CD4-positive, alpha-beta T cell treated with Interleukin-2 at 100 ng/mL for 4 hours (primary cell): ENCODE results near the gene HSD3B1.
"Not testable (repeated sequence)": the region's sequence is repeated elsewhere in the genome, so short reads cannot be mapped to it uniquely, and the experiment has no call there.

ENCODE experiments used
- DNase-seq: peaks from one replicate; pipeline ENCODE4 v3.0.0-alpha.2; 2020; ENCODE audit warnings: low spot score

Gene HSD3B1

DNA sequence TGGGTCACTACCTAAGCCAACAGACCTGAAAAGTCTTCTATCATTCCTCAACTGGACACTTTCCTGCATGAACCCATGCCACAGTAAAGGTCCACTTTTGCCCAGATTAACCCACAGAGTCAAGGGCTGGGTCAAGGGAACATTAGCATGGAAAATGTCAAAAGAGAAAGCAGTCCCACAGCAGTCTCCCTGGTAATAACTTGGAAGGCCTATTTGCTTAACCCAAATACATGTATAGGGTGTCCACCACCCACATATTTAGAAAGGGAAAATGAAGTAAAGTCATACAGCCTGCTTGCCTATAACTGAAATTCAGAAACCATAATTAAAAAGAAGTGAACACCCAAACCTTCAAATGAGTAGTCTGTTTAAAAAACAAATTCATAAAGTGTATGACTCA is 16.1 kb upstream of the HSD3B1 start:
- no peak for DNase-seq

DNA sequence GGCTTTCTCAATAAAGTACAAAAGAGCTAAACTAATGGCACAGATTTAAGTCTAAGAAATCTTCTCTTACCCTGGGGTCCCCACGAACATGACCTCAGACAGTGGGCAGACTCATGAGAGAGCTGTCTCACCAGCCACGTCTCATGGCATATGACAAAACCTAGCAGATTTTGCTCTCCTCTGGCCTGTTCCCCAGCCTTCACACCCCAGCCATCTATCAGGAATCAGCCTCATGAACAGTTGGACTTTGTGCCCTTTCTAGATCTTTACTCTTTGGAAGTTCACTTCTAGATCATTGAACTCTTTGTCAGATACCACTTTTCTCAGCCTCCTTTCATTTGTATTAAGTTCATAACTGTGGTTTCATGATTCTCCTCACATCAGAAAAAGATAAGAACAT is 14.2 kb upstream of the HSD3B1 start:
- DNase-seq, result no peak

DNA sequence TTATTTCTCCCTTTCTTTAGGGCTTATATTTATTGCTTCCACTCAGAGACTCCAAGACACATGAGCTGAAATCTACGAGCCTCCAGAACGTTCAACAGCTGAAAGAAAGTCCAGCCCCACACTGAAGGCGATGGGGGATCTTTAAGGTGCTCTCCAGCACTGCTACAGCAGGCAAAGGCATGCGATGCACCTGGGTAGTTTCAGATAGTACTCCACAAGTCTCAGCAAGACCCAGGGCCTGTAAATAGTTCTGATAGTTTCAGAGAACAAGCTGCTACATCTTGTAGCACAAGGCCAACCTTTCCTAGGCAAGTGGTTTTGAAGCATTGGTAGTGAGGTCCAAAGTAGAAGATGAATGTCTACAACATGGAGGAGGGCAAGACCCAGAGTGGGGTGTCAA is 2.2 kb upstream of the HSD3B1 start:
- no peak for DNase-seq

DNA sequence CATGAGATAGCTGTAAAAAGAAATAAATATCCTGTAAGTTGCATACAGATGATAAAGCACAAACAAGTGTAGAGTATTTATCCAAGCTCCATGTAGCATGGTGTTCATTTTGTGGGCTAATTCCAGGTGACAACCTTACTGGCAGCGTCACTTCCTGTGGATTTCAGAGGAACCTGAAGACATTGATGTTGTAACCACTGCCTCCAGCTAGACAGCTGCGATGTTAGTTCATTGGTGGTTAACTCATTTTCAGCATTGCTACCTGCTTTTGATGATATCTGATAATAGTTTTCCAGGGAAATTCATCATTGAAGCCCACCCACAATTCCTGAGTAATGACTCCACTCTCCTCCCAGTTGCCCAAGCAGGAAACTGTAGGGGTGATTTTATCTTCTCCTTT is 3.0 kb downstream of the HSD3B1 start:
- no peak for DNase-seq

DNA sequence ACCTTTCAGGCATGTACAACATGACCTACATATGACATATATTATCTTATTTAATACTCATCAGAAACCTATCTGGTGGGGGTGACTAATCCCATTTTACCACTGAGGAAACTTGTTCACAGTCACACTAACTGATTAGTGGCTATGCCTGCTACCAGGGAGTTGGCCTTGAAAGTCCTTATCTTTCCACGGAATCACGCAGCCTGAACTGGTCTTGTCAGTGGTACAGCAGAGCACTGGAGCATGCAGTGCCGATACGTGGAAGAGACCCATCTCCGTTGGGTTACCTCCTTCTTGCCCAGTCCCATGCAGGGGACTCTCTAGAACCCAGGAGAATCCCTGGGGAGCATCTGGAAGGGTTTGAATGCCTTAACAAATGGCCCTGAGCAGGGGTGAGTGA is 8.2 kb downstream of the HSD3B1 start:
- no peak for DNase-seq

DNA sequence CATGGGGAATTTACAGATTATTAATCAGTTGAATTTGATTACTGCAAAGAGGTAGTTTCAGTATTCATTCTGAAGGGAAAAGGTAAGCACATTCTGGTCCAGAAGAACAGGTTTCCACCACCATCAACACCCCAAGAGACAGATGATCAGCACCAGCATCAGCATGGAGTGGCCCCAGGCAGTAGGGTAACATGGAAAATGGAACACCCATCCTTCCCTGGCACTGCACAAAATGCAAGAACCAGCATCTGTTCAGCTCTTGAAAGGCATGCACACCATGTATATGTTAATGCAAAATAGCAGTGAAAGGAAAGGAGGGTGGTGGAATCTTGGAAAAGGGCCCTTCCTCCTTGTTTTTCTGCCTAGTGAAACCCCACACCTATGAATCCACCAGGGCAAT is 9.2 kb downstream of the HSD3B1 start:
- DNase-seq, result no peak

DNA sequence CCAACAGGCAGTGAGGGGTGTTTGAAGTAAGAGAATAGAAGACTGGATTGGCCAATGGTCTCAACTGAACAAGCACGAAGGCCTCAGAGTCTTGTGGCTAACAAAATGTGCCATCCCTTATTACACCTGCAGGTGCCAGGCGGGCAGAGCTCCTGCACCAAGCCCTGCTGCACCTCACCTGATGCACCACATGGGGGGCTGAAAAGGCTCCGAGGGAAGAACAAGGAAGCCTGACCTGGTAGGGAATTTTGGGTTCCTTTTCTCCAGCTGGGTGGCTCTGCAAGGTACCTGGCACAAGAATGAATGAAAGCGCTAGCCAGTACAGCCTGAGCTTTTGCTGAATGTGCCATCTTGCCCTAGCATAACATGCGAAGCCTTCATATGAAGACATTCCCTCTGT is 9.7 kb downstream of the HSD3B1 start:
- no peak for DNase-seq

DNA sequence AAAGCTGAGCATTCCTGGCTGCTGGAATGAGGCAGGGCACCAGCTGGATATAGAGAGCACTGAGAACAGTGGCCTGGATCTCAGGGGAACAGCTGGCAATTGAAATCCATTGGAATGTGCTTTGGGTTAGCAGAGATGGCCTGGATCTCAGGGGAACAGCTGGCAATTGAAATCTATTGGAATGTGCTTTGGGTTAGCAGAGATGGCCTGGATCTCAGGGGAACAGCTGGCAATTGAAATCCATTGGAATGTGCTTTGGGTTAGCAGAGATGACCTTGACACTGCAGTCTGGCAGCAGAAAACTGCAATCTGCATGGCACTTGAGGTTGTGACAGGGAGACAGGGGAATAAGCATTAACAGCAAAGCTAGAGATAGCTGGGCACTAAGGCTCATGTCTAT is 10.7 kb downstream of the HSD3B1 start:
- DNase-seq, result not testable (repeated sequence)

DNA sequence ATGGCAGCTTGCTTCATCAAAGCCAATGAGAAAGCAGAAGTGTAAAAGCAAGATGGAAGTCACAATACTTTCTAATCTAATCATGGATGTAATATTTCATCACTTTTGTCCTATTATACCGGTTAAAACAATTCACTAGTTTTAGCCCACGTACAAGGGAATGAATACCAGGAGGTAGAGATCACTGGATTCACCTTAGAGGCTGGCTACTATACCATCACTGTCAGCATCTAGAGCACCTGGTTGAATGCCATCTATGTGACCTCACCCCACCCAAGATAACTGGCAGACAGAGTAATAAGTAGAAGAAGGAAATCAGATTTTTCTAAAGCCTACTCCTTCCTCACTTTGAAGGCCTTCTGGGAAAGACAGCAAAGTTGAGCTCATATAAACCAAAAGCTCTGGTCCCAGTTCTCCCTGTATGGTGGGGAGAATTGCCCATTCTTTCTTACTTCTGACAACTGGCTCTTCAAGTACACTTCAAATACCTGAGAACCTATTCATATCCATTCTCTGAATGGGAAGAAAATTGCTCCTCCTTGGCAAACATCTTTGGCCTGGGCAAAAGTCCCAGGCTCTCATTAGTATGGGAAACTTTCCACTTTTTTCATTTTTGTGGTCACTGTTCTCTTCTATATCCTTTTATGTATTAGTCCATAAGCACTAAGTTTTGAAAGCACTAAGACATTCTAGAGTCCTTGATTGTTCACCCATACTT is 24.8 kb downstream of the HSD3B1 start:
- DNase-seq, result no peak

DNA sequence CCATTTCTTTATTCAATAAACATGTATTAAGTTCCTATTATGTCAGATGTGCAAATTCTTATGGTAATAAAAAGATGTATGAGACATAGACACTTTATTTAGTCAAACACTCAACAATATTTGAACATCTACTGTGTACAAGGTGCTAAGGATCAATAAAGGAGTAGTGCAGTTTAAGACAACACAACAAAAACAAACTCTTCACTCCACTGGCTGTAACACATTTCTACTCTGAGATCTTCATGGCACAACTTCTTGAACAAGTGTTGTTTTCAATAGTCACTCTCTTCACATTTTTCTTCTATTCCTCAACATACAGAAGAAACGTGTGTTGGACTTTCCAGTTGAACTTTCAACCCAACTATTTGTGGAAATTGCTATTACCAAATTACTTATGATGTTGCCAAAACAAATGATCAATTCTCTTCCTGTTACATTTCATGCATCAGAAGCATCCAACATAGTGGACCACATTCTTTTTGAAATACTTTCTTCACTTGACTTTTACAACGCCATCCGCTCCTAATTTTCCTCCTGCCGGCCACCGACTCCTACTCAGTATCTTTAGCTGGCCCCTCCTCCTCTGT is 25.4 kb downstream of the HSD3B1 start:
- DNase-seq, result no peak

DNA sequence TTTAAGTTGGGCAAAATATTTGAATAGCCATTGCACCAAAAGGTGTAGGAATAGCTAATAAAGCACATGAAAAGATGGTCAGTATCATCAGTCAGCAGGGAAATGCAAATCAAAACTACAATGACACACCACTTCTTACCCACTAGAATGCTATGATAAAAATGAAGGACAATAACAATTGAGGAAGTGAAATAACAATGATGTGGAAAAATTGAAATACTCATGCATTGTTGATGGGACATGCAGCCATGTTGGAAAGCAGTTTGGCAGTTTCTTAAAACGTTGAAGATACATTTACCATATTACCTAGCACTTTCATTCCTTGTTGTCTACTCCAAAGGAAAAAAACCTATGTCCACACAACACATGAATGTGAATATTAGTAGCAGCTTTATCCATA is 28.4 kb downstream of the HSD3B1 start:
- DNase-seq, result no peak

DNA sequence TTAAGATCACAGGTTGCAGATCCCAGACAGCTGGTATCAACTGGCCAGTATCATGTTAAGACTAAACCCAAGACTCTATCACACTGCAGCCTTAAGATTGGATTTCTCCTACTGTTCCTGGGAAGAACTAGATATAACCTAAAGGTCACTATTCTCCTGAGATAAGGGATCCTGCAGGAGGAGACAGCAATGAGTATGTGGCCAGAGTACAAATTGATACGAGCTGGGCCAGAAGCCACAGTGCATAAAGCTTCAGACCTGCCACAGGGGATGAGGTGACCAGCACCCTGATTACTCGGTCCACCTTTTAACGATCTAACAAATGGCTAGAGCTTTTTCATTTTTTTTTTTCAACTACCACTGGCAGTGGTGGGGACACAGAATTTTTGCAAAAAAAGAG is 31.0 kb downstream of the HSD3B1 start:
- no peak for DNase-seq

DNA sequence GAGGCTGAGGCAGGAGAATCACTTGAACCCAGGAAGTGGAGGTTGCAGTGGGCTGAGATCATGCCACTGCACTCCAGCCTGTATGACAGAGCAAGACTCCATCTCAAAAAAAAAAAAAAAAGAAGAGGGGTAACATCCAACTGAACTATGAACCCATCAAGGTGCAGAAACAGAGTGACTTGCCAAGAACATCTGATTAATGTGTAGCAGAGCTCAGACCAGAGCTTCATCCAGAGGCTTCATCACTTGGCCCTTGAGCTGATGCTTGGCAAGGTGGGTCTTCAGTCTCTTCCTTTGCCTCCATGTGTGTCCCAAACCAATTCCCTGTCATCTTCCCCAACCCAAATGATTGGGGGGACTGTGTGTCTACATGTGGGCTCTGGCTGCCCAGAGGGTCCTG is 32.6 kb downstream of the HSD3B1 start:
- DNase-seq, result no peak

DNA sequence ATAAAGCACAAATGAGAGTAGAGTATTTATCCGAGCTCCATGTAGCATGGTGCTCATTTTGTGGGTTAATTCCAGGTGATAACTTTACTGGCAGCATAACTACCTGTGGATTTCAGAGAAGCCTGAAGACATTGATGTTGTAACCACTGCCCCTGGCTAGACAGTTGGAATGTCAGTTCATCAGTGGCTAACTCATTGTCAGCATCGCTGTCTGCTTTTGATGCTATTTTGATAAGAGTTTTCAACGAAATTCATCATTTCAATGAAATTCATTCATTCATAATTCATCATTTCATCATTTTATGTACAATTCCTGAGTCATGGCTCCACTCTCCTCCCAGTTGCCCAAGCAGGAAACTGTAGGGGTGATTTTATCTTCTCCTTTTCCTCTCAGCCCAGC is 34.4 kb downstream of the HSD3B1 start:
- no peak for DNase-seq

DNA sequence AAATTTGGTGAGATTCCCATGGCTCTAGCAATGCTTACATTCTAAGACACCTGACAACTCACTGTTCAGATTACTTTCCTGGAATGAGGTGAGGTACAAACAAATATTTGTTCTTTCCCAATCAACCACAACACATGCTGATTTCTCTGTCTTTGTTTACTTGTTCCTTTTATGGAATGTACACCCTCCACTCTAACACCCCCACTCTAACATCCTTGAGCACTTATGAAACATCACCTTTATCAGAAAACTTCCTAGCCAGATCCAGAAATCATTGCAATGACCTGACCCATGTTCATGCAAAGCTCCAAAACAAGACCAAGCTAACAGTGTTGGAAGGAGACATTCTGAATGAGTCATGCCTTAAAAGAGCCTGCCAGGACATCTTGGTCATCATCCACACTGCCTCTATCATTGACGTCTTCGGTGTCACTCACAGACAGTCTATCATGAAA is 35.5 kb downstream of the HSD3B1 start:
- no peak for DNase-seq

DNA sequence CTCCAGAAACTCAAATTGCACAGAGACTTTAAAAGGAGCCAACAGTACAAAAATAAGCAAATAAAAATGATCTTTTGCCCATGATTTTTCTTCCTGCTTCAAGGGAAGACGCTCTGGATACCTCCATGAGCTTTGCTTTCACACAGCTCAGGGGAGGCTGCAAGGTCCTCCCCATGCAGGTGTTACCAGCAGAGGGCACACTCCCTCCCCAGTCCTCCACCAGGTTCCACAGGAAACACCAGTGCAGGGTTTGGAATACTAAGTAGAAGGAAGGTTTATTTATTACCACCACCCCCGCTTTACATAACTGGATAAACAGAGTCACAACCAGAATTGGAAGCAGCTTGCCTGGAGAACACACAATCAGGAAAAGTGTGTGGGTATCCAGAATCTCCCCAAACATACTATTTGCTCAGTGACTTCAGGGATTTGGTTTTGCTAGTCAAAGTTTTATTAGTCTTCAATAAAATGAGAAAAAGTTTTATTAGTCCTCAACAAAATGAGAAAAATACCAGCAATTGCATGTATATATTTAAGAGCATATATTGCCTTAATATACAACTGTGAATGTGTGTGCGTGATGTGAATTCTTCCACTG is 37.3 kb downstream of the HSD3B1 start:
- DNase-seq, result no peak

DNA sequence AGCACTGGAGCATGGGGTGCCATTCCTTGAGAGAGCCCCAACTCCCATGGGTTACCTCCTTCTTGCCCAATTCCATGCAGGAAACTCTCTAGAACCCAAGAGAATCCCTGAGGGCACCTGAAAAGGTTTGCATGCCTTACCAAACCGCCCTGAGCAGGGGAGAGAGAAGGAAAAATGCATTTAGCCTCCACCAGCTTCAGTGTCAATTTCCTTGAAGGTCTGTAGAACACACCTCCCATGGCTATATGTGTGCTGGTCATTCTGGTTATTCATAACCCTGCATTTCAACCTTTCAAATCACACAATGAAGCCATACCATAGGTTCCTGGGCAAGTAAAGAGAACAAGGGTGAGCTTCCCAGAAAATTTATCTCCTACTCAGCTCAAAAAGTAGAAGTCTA is 39.6 kb downstream of the HSD3B1 start:
- DNase-seq, result no peak

DNA sequence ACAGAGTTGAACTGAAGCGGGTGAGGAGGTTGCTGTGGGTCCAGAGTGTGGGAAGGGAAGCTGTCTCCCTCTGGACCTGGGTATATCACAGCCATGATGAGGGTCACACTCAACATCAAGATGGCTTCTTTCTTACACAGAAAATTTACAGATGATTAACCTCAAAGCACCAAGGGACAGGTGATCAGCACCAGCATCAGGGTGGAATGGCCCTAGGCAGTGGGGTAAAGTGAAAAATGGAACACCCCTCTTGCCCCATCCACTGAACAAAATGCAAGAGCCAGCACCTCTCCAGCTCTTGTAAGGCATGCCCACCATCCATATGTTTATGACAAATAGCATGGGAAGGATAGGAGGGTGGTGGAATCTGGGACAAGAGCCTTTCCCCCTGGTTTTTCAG is 40.3 kb downstream of the HSD3B1 start:
- no peak for DNase-seq

DNA sequence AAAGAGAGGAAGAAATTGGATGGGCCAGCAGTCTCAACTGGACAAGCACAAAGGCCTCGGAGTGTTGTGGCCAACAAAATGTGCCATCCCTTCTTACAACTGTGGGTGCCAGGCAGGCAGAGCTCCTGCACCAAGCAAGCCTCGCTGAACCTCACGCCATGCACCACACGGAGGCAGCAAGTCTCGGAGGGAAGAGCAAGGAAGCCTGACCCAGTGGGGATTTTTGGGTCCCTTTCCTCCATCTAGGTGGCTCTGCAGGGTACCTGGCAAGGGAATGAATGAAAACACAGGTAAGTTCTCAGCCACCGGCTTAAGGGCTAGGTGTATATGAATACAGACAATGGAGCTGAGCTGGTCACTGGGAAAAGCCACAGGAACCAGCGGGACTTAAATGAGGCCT is 40.8 kb downstream of the HSD3B1 start:
- no peak for DNase-seq

DNA sequence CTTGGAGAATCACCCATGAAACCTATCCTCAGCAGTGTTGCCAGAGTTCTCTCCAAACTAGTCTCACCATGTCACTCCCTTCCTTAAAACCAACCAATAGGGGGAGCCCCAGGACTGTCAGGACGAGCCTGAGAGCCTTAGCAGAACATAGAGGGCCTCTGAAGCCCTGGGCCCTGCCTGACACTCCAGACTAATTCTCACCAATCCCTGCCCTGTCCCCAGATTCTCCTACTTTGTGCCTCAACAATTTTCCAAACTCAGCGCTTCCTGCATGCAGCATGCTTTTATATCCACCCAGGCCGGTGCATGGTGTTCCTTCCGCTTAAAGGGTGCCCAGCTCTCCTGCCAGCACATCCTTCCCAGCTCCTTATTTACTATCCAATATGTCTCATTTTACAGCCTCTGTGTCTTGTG is 42.7 kb downstream of the HSD3B1 start:
- peak; percentile 8 for DNase-seq

DNA sequence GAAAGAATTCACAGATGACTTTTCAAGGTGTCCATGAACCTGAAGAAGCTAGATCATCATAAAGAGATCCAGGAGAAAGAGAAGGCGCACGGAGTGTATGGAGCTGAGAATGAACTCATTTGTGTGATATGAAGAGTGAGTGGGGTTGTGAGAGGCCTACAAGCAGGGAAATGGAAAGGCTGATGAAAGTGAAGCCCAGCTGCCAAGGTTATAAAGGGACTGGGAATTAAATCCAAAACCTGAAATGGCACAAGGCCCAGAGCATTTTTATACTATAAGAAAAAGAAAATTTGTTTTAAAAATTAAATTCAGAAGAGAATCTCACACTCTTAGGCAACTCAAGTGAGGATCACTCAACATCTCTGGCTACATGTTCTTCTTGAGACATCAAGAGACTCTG is 43.4 kb downstream of the HSD3B1 start:
- no peak for DNase-seq

DNA sequence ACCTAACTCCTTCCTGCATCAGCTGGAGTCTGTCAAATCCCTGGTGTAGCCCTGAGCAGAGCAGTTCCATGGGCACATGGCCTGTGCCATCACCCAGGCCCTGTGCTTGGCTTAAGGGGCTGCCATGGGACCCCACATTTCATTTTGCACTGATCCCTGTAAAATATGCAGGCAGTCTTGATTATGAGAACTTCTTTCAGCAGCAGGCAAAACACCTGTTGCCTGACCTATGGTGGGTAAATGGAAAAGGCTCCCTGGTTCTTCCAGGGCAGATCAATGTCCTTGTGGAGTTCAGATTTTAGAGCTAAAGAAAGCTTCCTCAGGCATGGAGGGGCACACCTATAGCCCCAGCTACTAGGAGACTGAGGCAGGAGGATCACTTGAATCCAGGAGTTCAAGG is 44.2 kb downstream of the HSD3B1 start:
- no peak for DNase-seq

DNA sequence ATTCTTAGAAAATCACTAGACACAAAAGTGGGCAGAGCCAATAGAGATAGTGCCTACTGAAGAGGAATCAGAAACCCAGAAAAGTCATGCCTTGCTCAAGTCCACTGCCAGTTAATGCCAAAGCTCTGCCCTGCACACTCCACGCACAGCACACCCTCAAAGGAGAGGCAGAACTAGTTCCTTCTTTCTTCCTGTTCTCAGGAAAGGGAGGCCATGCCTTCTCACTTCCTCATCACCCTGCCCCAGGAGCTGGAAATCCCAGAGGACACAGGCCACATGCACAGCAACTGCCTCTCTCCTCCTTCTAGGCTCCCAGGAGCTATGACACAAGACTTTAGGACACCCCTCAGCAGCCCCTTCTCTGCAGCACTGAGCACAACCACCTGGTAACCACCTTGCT is 45.6 kb downstream of the HSD3B1 start:
- DNase-seq, result not testable (repeated sequence)
